Stimulated activated CD4-positive, alpha-beta T cell treated with anti-CD3 and anti-CD28 coated beads, Interleukin-15, amount 100 ng/mL, for 1 hour (primary cell): ENCODE results near the gene HS3ST3B1.

ENCODE experiments used
- DNase-seq, 2 donors: peaks; one replicate each; pipeline ENCODE4 v3.0.0-alpha.2; 2020; ENCODE audit warnings: low read depth in 1 of 2, low spot score in 1 of 2

HS3ST3B1 gene

GRCh38 chr17:14352136-14352535 is 51.3 kb downstream of the HS3ST3B1 start:
- no peak for DNase-seq

- no peak for DNase-seq
These were observed 53.1 kb downstream of the HS3ST3B1 start for GRCh38 chr17:14353861-14354474.

GRCh38 chr17:14354807-14355206 is 53.9 kb downstream of the HS3ST3B1 start:
- DNase-seq, result no peak

GRCh38 chr17:14355556-14355955 is 54.7 kb downstream of the HS3ST3B1 start:
- no peak for DNase-seq

GRCh38 chr17:14359163-14360020 is 58.5 kb downstream of the HS3ST3B1 start:
- DNase-seq, result no peak

GRCh38 chr17:14360856-14361255 is 60.0 kb downstream of the HS3ST3B1 start:
- no peak for DNase-seq

- no peak for DNase-seq
These were observed 60.6 kb downstream of the HS3ST3B1 start for GRCh38 chr17:14361470-14361869.

- no peak for DNase-seq
These were observed 61.1 kb downstream of the HS3ST3B1 start for GRCh38 chr17:14361945-14362508.

GRCh38 chr17:14366199-14366598 is 65.3 kb downstream of the HS3ST3B1 start:
- no peak for DNase-seq

GRCh38 chr17:14372461-14372860 is 71.6 kb downstream of the HS3ST3B1 start:
- DNase-seq, result no peak

- DNase-seq, result no peak
These were observed 72.2 kb downstream of the HS3ST3B1 start for GRCh38 chr17:14372905-14373613.

- DNase-seq, result no peak
These were observed 72.9 kb downstream of the HS3ST3B1 start for GRCh38 chr17:14373614-14374259.

GRCh38 chr17:14374268-14374667 is 73.4 kb downstream of the HS3ST3B1 start:
- DNase-seq, result no peak

- no peak for DNase-seq
These were observed 75.8 kb downstream of the HS3ST3B1 start for GRCh38 chr17:14376666-14377065.

- no peak for DNase-seq
These were observed 80.7 kb downstream of the HS3ST3B1 start for GRCh38 chr17:14381606-14382005.

GRCh38 chr17:14387036-14387435 is 86.2 kb downstream of the HS3ST3B1 start:
- DNase-seq, result no peak

- no peak for DNase-seq
These were observed 88.8 kb downstream of the HS3ST3B1 start for GRCh38 chr17:14389681-14390080.

GRCh38 chr17:14393723-14394122 is 92.8 kb downstream of the HS3ST3B1 start:
- DNase-seq, result no peak

GRCh38 chr17:14395255-14395654 is 94.4 kb downstream of the HS3ST3B1 start:
- no peak for DNase-seq

- DNase-seq, result no peak
These were observed 95.7 kb downstream of the HS3ST3B1 start for GRCh38 chr17:14396547-14396946.

- DNase-seq, result no peak
These were observed 97.9 kb downstream of the HS3ST3B1 start for GRCh38 chr17:14398766-14399165.
